ENCODE measurements around the gene SRP19. TPM values are rescaled to one million over a fixed set of nuclear protein-coding genes. Genes with fewer than 3 reads are reported as not detected.
"Not testable (repeated sequence)": the region's sequence is repeated elsewhere in the genome, so short reads cannot be mapped to it uniquely, and the experiment has no call there.

Gene SRP19
- total RNA-seq, 5 donors from 2014 or later (not counting 1 experiment from before 2014, with no cell fraction given): 34.6 to 44.9 (median 40.4) TPM

- H3K27ac ChIP-seq (ENCODE audit: low read length): no peak overlapping the region
- WGBS (ENCODE audit: insufficient coverage): 100% methylated on average over 2 of the region's 3 CpGs
- Mint-ChIP-seq H3K36me3 (peaks cover 38% of the 10 kb centered on the region), H3K4me3 (no peak overlapping the region), H3K9me3 (no peaks in the 10 kb centered on the region), H3K27ac (peak overlapping the region; percentile 71 to 84), H3K27me3 (no peaks in the 10 kb centered on the region), H3K4me1 (peaks cover 27 to 47% (median 45%) of the 10 kb centered on the region in 3 donors)
- ChIA-PET POLR2A (no interaction called here), CTCF (interaction anchor here (0.6 to 1.9 kb wide), 3 partner anchors 18 to 724 kb away, joined by 3 to 8 read pairs (median 4); no protein-coding TSS in a partner anchor)
- ATAC-seq (replicated peaks in 1 of 4) (no peak), DNase-seq (no peak)
- peaks cover 5 to 57% of the 10 kb centered on the region in 2 donors for H3K36me3 ChIP-seq (ENCODE audit: control insufficient read depth in 2 of 2, extremely low read depth in 1 of 2, insufficient read depth in 1 of 2, low read length in 1 of 2)
- no peaks in the 10 kb centered on the region for H3K9me3 ChIP-seq
- H3K4me1 ChIP-seq (ENCODE audit: control insufficient read depth in 1 of 2, extremely low read depth in 1 of 2, insufficient read depth in 2 of 2, low read length in 2 of 2): peaks cover 6 to 17% of the 10 kb centered on the region in 2 experiments
- no peaks in the 10 kb centered on the region for H3K27me3 ChIP-seq (replicated peaks in 1 of 2; ENCODE audit: control insufficient read depth in 2 of 2, extremely low read depth in 1 of 2, insufficient read depth in 2 of 2, low read length in 1 of 2)
- no peak overlapping the region for H3K4me3 ChIP-seq (ENCODE audit: control insufficient read depth in 1 of 2, extremely low read depth in 1 of 2, low read length in 1 of 2)
These were observed 23.9 kb downstream of the SRP19 start for GRCh38 chr5:112885001-112885400.

GRCh38 chr5:112886975-112887374 lies 25.9 kb downstream of the SRP19 start:
- POLR2A ChIA-PET: no interaction called here
- no peaks in the 10 kb centered on the region for H3K27me3 Mint-ChIP-seq
- peaks cover 6 to 17% of the 10 kb centered on the region in 2 experiments for H3K4me1 ChIP-seq (ENCODE audit: control insufficient read depth in 1 of 2, extremely low read depth in 1 of 2, insufficient read depth in 2 of 2, low read length in 2 of 2)
- peak; percentile 61 to 96 (median 89) for ATAC-seq (replicated peaks in 1 of 4)
- H3K36me3 Mint-ChIP-seq: peaks cover 34% of the 10 kb centered on the region
- peak overlapping the region; percentile 86 to 90 for H3K27ac Mint-ChIP-seq
- peaks cover 5 to 49% of the 10 kb centered on the region in 2 donors for H3K36me3 ChIP-seq (ENCODE audit: control insufficient read depth in 2 of 2, extremely low read depth in 1 of 2, insufficient read depth in 1 of 2, low read length in 1 of 2)
- CTCF ChIA-PET: interaction anchor here (0.6 to 1.2 kb wide), 3 partner anchors 15 to 77 kb away, joined by 3 to 9 read pairs (median 4); no protein-coding TSS in a partner anchor
- H3K4me1 Mint-ChIP-seq: peaks cover 28 to 43% (median 36%) of the 10 kb centered on the region in 3 donors
- peak overlapping the region in 2 of 3 donors; percentile 13 to 42 for H3K4me3 Mint-ChIP-seq
- H3K4me3 ChIP-seq (ENCODE audit: control insufficient read depth in 1 of 2, extremely low read depth in 1 of 2, low read length in 1 of 2): no peak overlapping the region
- WGBS (ENCODE audit: insufficient coverage): no CpG with 5 or more reads among the region's 4 CpGs
- no peaks in the 10 kb centered on the region for H3K9me3 Mint-ChIP-seq
- DNase-seq: peak in 8 of 35 experiments; percentile 4 to 23 (median 9)
- H3K27ac ChIP-seq (ENCODE audit: low read length): peak overlapping the region; percentile 57
- H3K9me3 ChIP-seq: no peaks in the 10 kb centered on the region
- no peaks in the 10 kb centered on the region for H3K27me3 ChIP-seq (replicated peaks in 1 of 2; ENCODE audit: control insufficient read depth in 2 of 2, extremely low read depth in 1 of 2, insufficient read depth in 2 of 2, low read length in 1 of 2)

GRCh38 chr5:112892066-112892465 lies 31.0 kb downstream of the SRP19 start:
- peaks cover 31 to 38% (median 32%) of the 10 kb centered on the region in 3 donors for H3K4me1 Mint-ChIP-seq
- DNase-seq; POLR2A ChIA-PET; H3K27ac ChIP-seq (ENCODE audit: low read length); H3K27me3 Mint-ChIP-seq; H3K4me3 Mint-ChIP-seq; H3K27me3 ChIP-seq (replicated peaks in 1 of 2; ENCODE audit: control insufficient read depth in 2 of 2, extremely low read depth in 1 of 2, insufficient read depth in 2 of 2, low read length in 1 of 2); H3K9me3 Mint-ChIP-seq; ATAC-seq (replicated peaks in 1 of 4); H3K9me3 ChIP-seq; H3K4me3 ChIP-seq (ENCODE audit: control insufficient read depth in 1 of 2, extremely low read depth in 1 of 2, low read length in 1 of 2): not testable (repeated sequence)
- WGBS (ENCODE audit: insufficient coverage): 96% methylated on average over 3 of the region's 8 CpGs
- H3K36me3 Mint-ChIP-seq: peaks cover 30% of the 10 kb centered on the region
- CTCF ChIA-PET: interaction anchor here in 1 of 2 donors (0.7 kb wide), 1 partner anchor 44 kb away, joined by 3 read pairs; no protein-coding TSS in a partner anchor
- Histone ChIP-seq H3K36me3 (ENCODE audit: control insufficient read depth in 2 of 2, extremely low read depth in 1 of 2, insufficient read depth in 1 of 2, low read length in 1 of 2) (peaks cover 0 to 25% of the 10 kb centered on the region in 2 donors), H3K4me1 (ENCODE audit: control insufficient read depth in 1 of 2, extremely low read depth in 1 of 2, insufficient read depth in 2 of 2, low read length in 2 of 2) (peaks cover 5 to 12% of the 10 kb centered on the region in 2 experiments)
- H3K27ac Mint-ChIP-seq: peak overlapping the region in 1 of 2 donors; percentile 11

GRCh38 chr5:112892776-112893175 lies 31.7 kb downstream of the SRP19 start:
- POLR2A ChIA-PET: no interaction called here
- Mint-ChIP-seq H3K4me3 (no peak overlapping the region), H3K9me3 (no peaks in the 10 kb centered on the region), H3K4me1 (peaks cover 24 to 33% (median 29%) of the 10 kb centered on the region in 3 donors), H3K27me3 (no peaks in the 10 kb centered on the region), H3K36me3 (peaks cover 30% of the 10 kb centered on the region), H3K27ac (no peak overlapping the region)
- CTCF ChIA-PET: no interaction called here
- Histone ChIP-seq H3K27me3 (replicated peaks in 1 of 2; ENCODE audit: control insufficient read depth in 2 of 2, extremely low read depth in 1 of 2, insufficient read depth in 2 of 2, low read length in 1 of 2) (no peaks in the 10 kb centered on the region), H3K36me3 (ENCODE audit: control insufficient read depth in 2 of 2, extremely low read depth in 1 of 2, insufficient read depth in 1 of 2, low read length in 1 of 2) (peaks cover 0 to 26% of the 10 kb centered on the region in 2 donors), H3K9me3 (no peaks in the 10 kb centered on the region), H3K4me3 (ENCODE audit: control insufficient read depth in 1 of 2, extremely low read depth in 1 of 2, low read length in 1 of 2) (no peak overlapping the region), H3K27ac (ENCODE audit: low read length) (no peak overlapping the region), H3K4me1 (ENCODE audit: control insufficient read depth in 1 of 2, extremely low read depth in 1 of 2, insufficient read depth in 2 of 2, low read length in 2 of 2) (peaks cover 0 to 11% of the 10 kb centered on the region in 2 experiments)
- ATAC-seq (replicated peaks in 1 of 4) (no peak), DNase-seq (no peak)
- WGBS (ENCODE audit: insufficient coverage): 92% methylated on average over 2 of the region's 13 CpGs

GRCh38 chr5:112895682-112896081 lies 34.6 kb downstream of the SRP19 start:
- no peak overlapping the region for H3K27ac ChIP-seq (ENCODE audit: low read length)
- Mint-ChIP-seq H3K36me3 (peaks cover 41% of the 10 kb centered on the region), H3K27ac (no peak overlapping the region), H3K27me3 (no peaks in the 10 kb centered on the region), H3K4me1 (peaks cover 14 to 25% (median 23%) of the 10 kb centered on the region in 3 donors), H3K4me3 (no peak overlapping the region), H3K9me3 (no peaks in the 10 kb centered on the region)
- no peaks in the 10 kb centered on the region for H3K9me3 ChIP-seq
- DNase-seq: no peak
- POLR2A ChIA-PET: interaction anchor here (1.0 to 1.3 kb wide), 2 partner anchors 13 to 26 kb away, joined by 3 to 5 read pairs; partner anchors contain the start of gene REEP5 (in 1 of the 2)
- CTCF ChIA-PET: interaction anchor here (0.5 to 0.8 kb wide), 4 partner anchors 23 to 452 kb away, joined by 3 to 9 read pairs (median 4); no protein-coding TSS in a partner anchor
- peaks cover 6 to 40% of the 10 kb centered on the region in 2 donors for H3K36me3 ChIP-seq (ENCODE audit: control insufficient read depth in 2 of 2, extremely low read depth in 1 of 2, insufficient read depth in 1 of 2, low read length in 1 of 2)
- no peak for ATAC-seq (replicated peaks in 1 of 4)
- H3K27me3 ChIP-seq (replicated peaks in 1 of 2; ENCODE audit: control insufficient read depth in 2 of 2, extremely low read depth in 1 of 2, insufficient read depth in 2 of 2, low read length in 1 of 2): no peaks in the 10 kb centered on the region
- no peaks in the 10 kb centered on the region for H3K4me1 ChIP-seq (ENCODE audit: control insufficient read depth in 1 of 2, extremely low read depth in 1 of 2, insufficient read depth in 2 of 2, low read length in 2 of 2)
- WGBS (ENCODE audit: insufficient coverage): 89% methylated on average over 1 of the region's 3 CpGs
- no peak overlapping the region for H3K4me3 ChIP-seq (ENCODE audit: control insufficient read depth in 1 of 2, extremely low read depth in 1 of 2, low read length in 1 of 2)

GRCh38 chr5:112902561-112902960 lies 41.5 kb downstream of the SRP19 start:
- CTCF ChIA-PET: interaction anchor here (0.5 to 0.8 kb wide), 3 partner anchors 11 to 19 kb away, joined by 3 to 6 read pairs (median 4); partner anchors contain the start of gene REEP5 (in 1 of the 2)
- H3K9me3 ChIP-seq: no peaks in the 10 kb centered on the region
- DNase-seq: no peak
- no peaks in the 10 kb centered on the region for H3K27me3 ChIP-seq (replicated peaks in 1 of 2; ENCODE audit: control insufficient read depth in 2 of 2, extremely low read depth in 1 of 2, insufficient read depth in 2 of 2, low read length in 1 of 2)
- WGBS (ENCODE audit: insufficient coverage): no CpG with 5 or more reads among the region's 3 CpGs
- H3K4me3 ChIP-seq (ENCODE audit: control insufficient read depth in 1 of 2, extremely low read depth in 1 of 2, low read length in 1 of 2): no peak overlapping the region
- no peak overlapping the region for H3K27ac ChIP-seq (ENCODE audit: low read length)
- H3K36me3 ChIP-seq (ENCODE audit: control insufficient read depth in 2 of 2, extremely low read depth in 1 of 2, insufficient read depth in 1 of 2, low read length in 1 of 2): peaks cover 6 to 37% of the 10 kb centered on the region in 2 donors
- no peaks in the 10 kb centered on the region for H3K27me3 Mint-ChIP-seq
- H3K4me1 ChIP-seq (ENCODE audit: control insufficient read depth in 1 of 2, extremely low read depth in 1 of 2, insufficient read depth in 2 of 2, low read length in 2 of 2): no peaks in the 10 kb centered on the region
- no peak overlapping the region for H3K4me3 Mint-ChIP-seq
- H3K9me3 Mint-ChIP-seq: no peaks in the 10 kb centered on the region
- ATAC-seq (replicated peaks in 1 of 4): no peak
- H3K27ac Mint-ChIP-seq: no peak overlapping the region
- H3K36me3 Mint-ChIP-seq: peaks cover 45% of the 10 kb centered on the region
- POLR2A ChIA-PET: no interaction called here
- H3K4me1 Mint-ChIP-seq: peaks cover 5 to 31% (median 29%) of the 10 kb centered on the region in 3 donors
